Motor neuron (in vitro differentiated cells): ENCODE measurements around the gene OR1N2. TPM values are rescaled to one million over a fixed set of nuclear protein-coding genes. Genes with fewer than 3 reads are reported as not detected.
"Not testable (repeated sequence)": the region's sequence is repeated elsewhere in the genome, so short reads cannot be mapped to it uniquely, and the experiment has no call there.

Source experiments
- ATAC-seq, 8 experiments: fragments of 200-7000 bp; cut with Tn5 transposase; replicated peaks in 6 of 8; 2 replicates each; pipeline ENCODE4 v1.8.0; 2021; ENCODE audit warnings: mild to moderate bottlenecking in 8 of 8, moderate library complexity in 8 of 8
- H3K27ac ChIP-seq, 2 donors: fragments of 250-450 bp; sonication (Bioruptor Pico); 2 replicates each; pipeline ENCODE4 v1.9.0; 2021; ENCODE audit warnings: antibody characterized with exemption in 2 of 2, mild to moderate bottlenecking in 2 of 2, moderate library complexity in 1 of 2
- H3K4me1 ChIP-seq, 2 donors: fragments of 250-450 bp; sonication (Bioruptor Pico); replicated peaks in 1 of 2; 2 replicates each; pipeline ENCODE4 v1.6.1; 2021; ENCODE audit warnings: antibody characterized with exemption in 2 of 2, mild to moderate bottlenecking in 2 of 2, moderate library complexity in 1 of 2
- H3K4me3 ChIP-seq, 5 donors: fragments of 250-450 bp; sonication (Bioruptor Pico); 2 replicates each; pipeline ENCODE4 v1.9.0; 2021; ENCODE audit warnings: antibody characterized with exemption in 5 of 5, mild to moderate bottlenecking in 5 of 5, moderate library complexity in 4 of 5
- WGBS, 10 experiments: fragments of 450-650 bp; shearing (Covaris generic); methylation state at CpG; one replicate each; pipeline ENCODE4 v1.0.0; 2022; 5-methylcytosine and 5-hydroxymethylcytosine counted together
- in situ Hi-C, 9 experiments: fragments of 400-800 bp; cut with MboI; loops; one replicate each; pipeline ENCODE4 v1.15.0; 2021; ENCODE audit warnings: low sequenced_read_pairs in 9 of 9, low pct_unique_long_range_greater_than_20kb in 2 of 9; ENCODE audit not compliant: unreplicated experiment in 9 of 9
- total RNA-seq, 8 experiments: library from RNA; unstranded; fragments of 300-600 nt; gene quantifications; 2 replicates each; pipeline versions ENCODE4 v1.2.3 to v1.2.4, GENCODE V29; 2022

The OR1N2 gene
- total RNA-seq, 8 experiments from 2014 or later = 0.45 to 0.62 TPM; not detected in 6

- Histone ChIP-seq H3K27ac (no peak overlapping the region), H3K4me1 (no peaks in the 10 kb centered on the region), H3K4me3 (no peak overlapping the region)
- ATAC-seq = no peak
- 0 to 89% (median 54%) methylated on average over 1 to 5 of the region's 5 CpGs; no CpG with 5 or more reads in 1 of the 10 experiments for WGBS, 10 experiments
- in situ Hi-C loops = no loop called here
Observed at GRCh38 chr9:122551371-122551770, 1.5 kb upstream of the OR1N2 start.

- no peak for ATAC-seq
- H3K27ac ChIP-seq = no peak overlapping the region
- in situ Hi-C loops = no loop called here
- H3K4me3 ChIP-seq = no peak overlapping the region
- no peaks in the 10 kb centered on the region for H3K4me1 ChIP-seq
- 11 to 81% (median 43%) methylated on average over 1 to 3 of the region's 4 CpGs; no CpG with 5 or more reads in 4 of the 10 experiments for WGBS, 10 experiments
Observed at GRCh38 chr9:122561446-122561845, 8.5 kb downstream of the OR1N2 start.

GRCh38 chr9:122562134-122562760, 9.3 kb downstream of the OR1N2 start:
- WGBS, 10 experiments = 0 to 100% (median 80%) methylated on average over 1 to 4 of the region's 9 CpGs; no CpG with 5 or more reads in 2 of the 10 experiments

GRCh38 chr9:122567901-122568300, 15.0 kb downstream of the OR1N2 start:
- in situ Hi-C loops = no loop called here
- ATAC-seq = no peak
- Histone ChIP-seq H3K4me3 (no peak overlapping the region), H3K4me1 (no peaks in the 10 kb centered on the region), H3K27ac (no peak overlapping the region)
- WGBS, 10 experiments = 0 to 85% (median 65%) methylated on average over 1 to 3 of the region's 4 CpGs; no CpG with 5 or more reads in 4 of the 10 experiments

More at GRCh38 chr9:122562134-122562760, 9.3 kb downstream of the OR1N2 start:
- Histone ChIP-seq H3K27ac (no peak overlapping the region), H3K4me1 (no peaks in the 10 kb centered on the region), H3K4me3 (no peak overlapping the region)
- peak in 1 of 8 experiments; percentile 41 for ATAC-seq
- in situ Hi-C loops = no loop called here

- no peaks in the 10 kb centered on the region for H3K4me1 ChIP-seq
- 0 to 78% (median 17%) methylated on average over 1 to 2 of the region's 2 CpGs; no CpG with 5 or more reads in 2 of the 10 experiments for WGBS, 10 experiments
- no peak for ATAC-seq
Observed at GRCh38 chr9:122572456-122572855, 19.5 kb downstream of the OR1N2 start.

GRCh38 chr9:122579874-122580273, 27.0 kb downstream of the OR1N2 start:
- H3K27ac ChIP-seq = no peak overlapping the region
- no peak overlapping the region for H3K4me3 ChIP-seq
- H3K4me1 ChIP-seq = no peaks in the 10 kb centered on the region
- in situ Hi-C loops = no loop called here
- WGBS, 10 experiments = 31 to 100% (median 75%) methylated on average over 1 to 5 of the region's 5 CpGs
- no peak for ATAC-seq

More at GRCh38 chr9:122572456-122572855, 19.5 kb downstream of the OR1N2 start:
- in situ Hi-C loops = no loop called here
- Histone ChIP-seq H3K4me3 (no peak overlapping the region), H3K27ac (no peak overlapping the region)

GRCh38 chr9:122580360-122580759, 27.4 kb downstream of the OR1N2 start:
- no peaks in the 10 kb centered on the region for H3K4me1 ChIP-seq
- no peak overlapping the region for H3K27ac ChIP-seq
- H3K4me3 ChIP-seq = no peak overlapping the region
- in situ Hi-C loops = no loop called here
- WGBS, 10 experiments = 57 to 100% (median 89%) methylated on average over 2 to 3 of the region's 3 CpGs
- no peak for ATAC-seq

- 31 to 83% (median 71%) methylated on average over 1 to 8 of the region's 8 CpGs for WGBS, 10 experiments
- H3K4me3 ChIP-seq, H3K27ac ChIP-seq, H3K4me1 ChIP-seq, in situ Hi-C loops, ATAC-seq: not testable (repeated sequence)
Observed at GRCh38 chr9:122583284-122583683, 30.4 kb downstream of the OR1N2 start, which contains the start of gene OR1L8. Gene OR1L8 (minus strand): TSS chr9:122583384. CDS start chr9:122568477, 14,907 bp downstream.

Other genes with a start within 250 kb of the OR1N2 start
- gene PTGS1, start 182.1 kb upstream of the OR1N2 start, total RNA-seq = 1 to 10 TPM in 2 of 8 experiments, under 1 TPM in 6; 0.05 to 3.2 (median 0.24) TPM
- gene OR1J1, start 75.2 kb upstream of the OR1N2 start, total RNA-seq = under 1 TPM in 2 of 8 experiments, not detected in 6; 0.33 to 0.80 TPM
- not detected for gene OR1J2, start 42.3 kb upstream of the OR1N2 start, total RNA-seq
- 1 to 10 TPM in 1 of 8 experiments, under 1 TPM in 1, not detected in 6; 0.21 to 1.3 TPM for gene OR1J4, start 34.0 kb upstream of the OR1N2 start, total RNA-seq
- gene OR1N1, start 25.8 kb upstream of the OR1N2 start, total RNA-seq = under 1 TPM in 3 of 8 experiments, not detected in 5; 0.23 to 0.49 (median 0.43) TPM
- gene OR1L8, start 30.3 kb downstream of the OR1N2 start, total RNA-seq = under 1 TPM in 4 of 8 experiments, not detected in 4; 0.13 to 0.66 (median 0.26) TPM
- under 1 TPM in 1 of 8 experiments, not detected in 7; 0.97 TPM for gene OR1Q1, start 61.6 kb downstream of the OR1N2 start, total RNA-seq
- under 1 TPM in 3 of 8 experiments, not detected in 5; 0.25 to 0.45 (median 0.38) TPM for gene OR1B1, start 104.5 kb downstream of the OR1N2 start, total RNA-seq
- under 1 TPM in 1 of 8 experiments, not detected in 7; 0.18 TPM for gene OR1L1, start 108.6 kb downstream of the OR1N2 start, total RNA-seq
- under 1 TPM in 3 of 8 experiments, not detected in 5; 0.17 to 0.66 (median 0.52) TPM for gene OR1L3, start 122.0 kb downstream of the OR1N2 start, total RNA-seq
- gene OR1L4, start 170.9 kb downstream of the OR1N2 start, total RNA-seq = under 1 TPM in 6 of 8 experiments, not detected in 2; 0.21 to 0.97 (median 0.54) TPM
- under 1 TPM in 3 of 8 experiments, not detected in 5; 0.21 to 0.33 (median 0.23) TPM for gene OR1L6, start 189.2 kb downstream of the OR1N2 start, total RNA-seq
- under 1 TPM in 2 of 8 experiments, not detected in 6; 0.25 to 0.52 TPM for gene OR5C1, start 235.8 kb downstream of the OR1N2 start, total RNA-seq
- gene OR1K1, start 247.0 kb downstream of the OR1N2 start, total RNA-seq = 1 to 10 TPM in 2 of 8 experiments, under 1 TPM in 3, not detected in 3; 0.27 to 1.5 (median 0.54) TPM